ENCODE data around the gene RAMP3.

Gene RAMP3

DNA sequence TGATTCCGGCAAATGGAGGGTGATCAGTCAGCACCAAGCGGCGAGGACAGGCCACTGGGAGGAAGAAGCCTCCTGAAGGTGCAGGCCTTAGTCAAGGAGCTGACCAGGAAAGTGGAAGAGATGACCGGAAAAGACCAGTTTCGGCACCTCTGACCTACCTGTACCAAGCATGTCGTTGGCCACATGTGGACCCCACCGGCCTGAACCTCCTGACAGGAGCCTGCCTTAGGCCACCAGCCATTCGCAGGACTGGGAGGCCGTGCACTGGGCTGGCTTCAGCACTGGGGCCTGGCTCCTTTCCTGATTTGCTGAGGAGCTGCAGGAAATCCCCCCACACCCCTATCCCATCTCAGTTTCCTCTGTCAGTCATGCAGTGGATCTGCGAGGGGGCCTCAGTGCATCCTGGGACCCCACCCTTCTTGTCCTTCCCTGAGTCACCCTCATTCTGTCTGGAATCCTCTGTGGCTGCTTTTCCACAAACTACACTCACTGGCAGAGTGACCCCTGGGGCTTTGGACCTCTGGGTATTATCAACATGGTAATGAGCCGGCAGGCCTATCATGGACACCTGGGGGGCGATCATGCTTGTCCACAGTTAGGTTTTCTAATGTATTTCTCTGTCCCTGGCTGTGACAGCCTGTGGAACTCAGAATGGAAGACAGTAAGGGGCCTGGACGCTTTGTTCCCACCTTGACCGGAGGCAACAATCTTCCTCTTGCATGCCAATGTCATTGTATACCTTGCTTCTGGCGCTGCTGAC is 33.0 kb downstream of the RAMP3 start:
- H3K4me3 ChIP-seq (replicated peaks; ENCODE audit: low read depth, low read length), result no peak overlapping the region

DNA sequence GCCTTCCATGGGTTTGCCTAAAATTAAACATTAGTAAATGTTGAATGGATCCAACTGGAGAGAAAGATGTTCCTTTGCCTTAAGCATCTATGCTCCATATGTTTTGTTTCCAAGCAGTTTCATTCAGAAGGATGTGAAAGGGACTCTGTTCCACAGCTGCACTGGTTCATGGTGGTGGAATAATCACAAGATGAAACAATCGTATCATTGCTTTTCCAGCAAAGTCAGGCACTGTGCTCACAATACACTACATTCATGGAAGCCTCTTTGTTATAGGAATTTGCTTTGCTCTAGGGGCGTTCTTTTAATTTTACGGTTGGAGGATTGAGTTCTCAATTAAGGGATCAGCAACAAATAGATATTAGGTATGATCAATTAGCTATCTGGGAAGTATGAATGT is 33.8 kb downstream of the RAMP3 start:
- TF ChIP-seq, protein P1, sequence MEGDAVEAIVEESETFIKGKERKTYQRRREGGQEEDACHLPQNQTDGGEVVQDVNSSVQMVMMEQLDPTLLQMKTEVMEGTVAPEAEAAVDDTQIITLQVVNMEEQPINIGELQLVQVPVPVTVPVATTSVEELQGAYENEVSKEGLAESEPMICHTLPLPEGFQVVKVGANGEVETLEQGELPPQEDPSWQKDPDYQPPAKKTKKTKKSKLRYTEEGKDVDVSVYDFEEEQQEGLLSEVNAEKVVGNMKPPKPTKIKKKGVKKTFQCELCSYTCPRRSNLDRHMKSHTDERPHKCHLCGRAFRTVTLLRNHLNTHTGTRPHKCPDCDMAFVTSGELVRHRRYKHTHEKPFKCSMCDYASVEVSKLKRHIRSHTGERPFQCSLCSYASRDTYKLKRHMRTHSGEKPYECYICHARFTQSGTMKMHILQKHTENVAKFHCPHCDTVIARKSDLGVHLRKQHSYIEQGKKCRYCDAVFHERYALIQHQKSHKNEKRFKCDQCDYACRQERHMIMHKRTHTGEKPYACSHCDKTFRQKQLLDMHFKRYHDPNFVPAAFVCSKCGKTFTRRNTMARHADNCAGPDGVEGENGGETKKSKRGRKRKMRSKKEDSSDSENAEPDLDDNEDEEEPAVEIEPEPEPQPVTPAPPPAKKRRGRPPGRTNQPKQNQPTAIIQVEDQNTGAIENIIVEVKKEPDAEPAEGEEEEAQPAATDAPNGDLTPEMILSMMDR (IDR thresholded peaks at IDR 0.05; ENCODE audit: low read depth, low read length, missing control alignments), result no peak
- no peak overlapping the region for H3K4me3 ChIP-seq (replicated peaks; ENCODE audit: low read depth, low read length)
- DNase-seq (ENCODE audit: extremely low read depth, low read depth), result no peak

More for the DNA sequence above, 33.0 kb downstream of the RAMP3 start:
- no peak for DNase-seq (ENCODE audit: extremely low read depth, low read depth)
- TF ChIP-seq, protein P1 (IDR thresholded peaks at IDR 0.05; ENCODE audit: low read depth, low read length, missing control alignments), result no peak

DNA sequence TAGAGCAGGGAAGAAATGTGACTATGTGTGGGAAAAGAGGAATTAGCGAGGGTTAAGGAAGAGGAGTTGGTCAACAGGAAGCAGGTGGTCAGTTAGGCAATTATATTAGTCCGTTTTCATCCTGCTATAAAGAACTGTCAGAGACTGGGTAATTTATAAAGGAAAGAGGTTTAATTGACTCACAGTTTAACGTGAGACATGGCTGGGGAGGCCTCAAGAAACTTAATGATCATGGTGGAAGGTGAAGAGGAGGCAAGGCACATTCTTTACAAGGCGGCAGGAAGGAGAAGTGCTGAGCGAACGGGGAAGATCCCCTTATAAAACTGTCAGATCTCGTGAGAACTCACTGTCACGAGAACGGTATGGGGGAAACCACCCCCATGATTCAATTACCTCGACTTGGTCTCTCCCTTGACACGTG is 35.0 kb downstream of the RAMP3 start:
- TF ChIP-seq, protein P1 (IDR thresholded peaks at IDR 0.05; ENCODE audit: low read depth, low read length, missing control alignments), result no peak
- DNase-seq (ENCODE audit: extremely low read depth, low read depth), result no peak
- no peak overlapping the region for H3K4me3 ChIP-seq (replicated peaks; ENCODE audit: low read depth, low read length)

DNA sequence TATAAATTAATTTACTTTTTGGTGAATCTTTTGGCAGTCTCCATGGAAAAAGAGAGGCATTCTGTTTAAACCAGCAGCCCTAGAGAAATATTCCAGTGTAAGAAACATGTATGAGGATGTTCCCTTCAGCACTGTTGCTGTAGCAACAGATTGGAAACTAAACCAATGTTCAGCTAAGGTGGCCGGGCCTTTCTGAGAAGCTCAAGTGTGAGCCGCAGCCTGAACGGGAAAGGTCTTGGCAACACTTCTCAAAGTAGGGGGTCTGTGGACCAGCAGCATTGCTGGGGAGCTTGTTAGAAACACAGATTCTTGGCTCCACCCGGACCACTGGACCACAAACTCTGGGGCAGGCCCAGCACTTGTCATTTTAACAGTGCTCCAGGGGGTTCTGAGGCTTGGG is 36.2 kb downstream of the RAMP3 start:
- TF ChIP-seq, protein P1 (IDR thresholded peaks at IDR 0.05; ENCODE audit: low read depth, low read length, missing control alignments), result no peak
- DNase-seq (ENCODE audit: extremely low read depth, low read depth), result no peak
- H3K4me3 ChIP-seq (replicated peaks; ENCODE audit: low read depth, low read length), result no peak overlapping the region

DNA sequence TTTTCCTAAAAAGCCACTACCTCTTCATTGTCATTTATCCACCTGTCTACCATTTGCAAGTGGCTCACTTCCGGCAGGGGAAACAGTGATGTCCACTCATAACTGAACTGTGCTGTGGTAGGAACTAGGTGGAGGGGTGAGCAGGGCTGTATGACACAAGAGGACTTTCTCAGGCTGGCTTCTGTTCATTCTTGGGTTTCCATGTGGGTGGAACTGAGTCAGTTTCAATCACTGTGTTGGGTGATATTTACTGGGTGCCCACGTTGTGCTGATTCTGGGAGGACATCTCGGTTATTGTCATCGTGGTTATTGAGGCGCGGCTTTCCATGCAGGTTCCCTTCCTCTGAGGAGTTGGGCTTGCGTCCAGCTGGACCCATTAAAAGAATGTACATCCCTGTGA is 38.8 kb downstream of the RAMP3 start:
- no peak for DNase-seq (ENCODE audit: extremely low read depth, low read depth)
- no peak overlapping the region for H3K4me3 ChIP-seq (replicated peaks; ENCODE audit: low read depth, low read length)
- TF ChIP-seq, protein P1 (IDR thresholded peaks at IDR 0.05; ENCODE audit: low read depth, low read length, missing control alignments), result no peak

DNA sequence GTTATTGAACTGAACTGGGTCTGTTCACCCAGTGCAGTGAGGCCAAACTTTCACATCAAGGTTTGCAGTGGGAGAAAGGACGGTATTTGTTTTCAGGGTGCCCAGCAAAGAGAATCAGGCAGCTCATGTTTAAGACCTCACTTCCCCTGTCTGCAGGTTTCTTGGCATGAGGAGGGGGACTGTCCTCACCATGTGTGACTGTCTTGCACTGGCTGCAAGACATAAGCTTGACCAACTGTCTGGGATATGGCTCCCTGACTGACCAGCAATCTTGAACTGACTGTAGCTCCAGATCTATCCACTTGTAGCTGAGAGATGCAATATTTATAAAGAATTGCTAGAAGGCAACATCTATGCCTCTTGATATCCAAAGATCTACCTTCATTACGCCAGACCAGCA is 39.9 kb downstream of the RAMP3 start:
- no peak for DNase-seq (ENCODE audit: extremely low read depth, low read depth)
- H3K4me3 ChIP-seq (replicated peaks; ENCODE audit: low read depth, low read length), result no peak overlapping the region
- TF ChIP-seq, protein P1 (IDR thresholded peaks at IDR 0.05; ENCODE audit: low read depth, low read length, missing control alignments), result no peak

DNA sequence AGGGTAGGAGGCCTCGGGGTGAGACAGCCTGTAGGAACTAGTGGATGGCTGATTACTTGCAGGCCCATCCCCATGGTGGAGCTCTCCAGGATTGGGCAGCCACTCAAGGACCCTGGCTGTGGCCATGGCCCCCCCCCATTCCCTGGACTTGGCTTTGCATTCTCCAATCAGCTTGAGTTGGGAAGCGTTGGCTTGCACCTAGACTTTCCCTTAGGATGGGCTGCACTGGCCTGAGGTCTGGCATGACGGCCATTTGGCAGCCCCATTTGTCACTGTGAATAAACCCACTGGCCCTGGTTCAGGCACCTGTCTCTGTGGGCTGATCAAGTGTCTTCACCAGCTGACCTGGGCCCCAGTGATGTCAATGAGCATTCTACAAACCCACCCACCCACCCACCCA is 41.4 kb downstream of the RAMP3 start:
- DNase-seq (ENCODE audit: extremely low read depth, low read depth), result no peak
- H3K4me3 ChIP-seq (replicated peaks; ENCODE audit: low read depth, low read length), result no peak overlapping the region
- TF ChIP-seq, protein P1 (IDR thresholded peaks at IDR 0.05; ENCODE audit: low read depth, low read length, missing control alignments), result no peak
